Thoracic aorta (tissue), 2 donors: ENCODE results near the gene NOTCH4. TPM values are rescaled to one million over a fixed set of nuclear protein-coding genes. Genes with fewer than 3 reads are reported as not detected.
"Not testable (repeated sequence)": the region's sequence is repeated elsewhere in the genome, so short reads cannot be mapped to it uniquely, and the experiment has no call there.

Experiments
- ATAC-seq: fragments of 150-250 bp; one replicate; pipeline ENCODE4 v1.8.0; 2017; ENCODE audit warnings: low read depth; ENCODE audit not compliant: insufficient number of reproducible peaks, low FRiP score
- DNase-seq: peaks from one replicate; pipeline ENCODE4 v3.0.0-alpha.2; 2020; ENCODE audit warnings: low spot score
- H3K27ac ChIP-seq, 2 donors: fragments of 200-600 bp; sonication (generic); 1 replicate in 1 of 2; 2 replicates in 1 of 2; pipeline ENCODE4 v1.5.1; 2016; ENCODE audit warnings: mild to moderate bottlenecking in 2 of 2, moderate library complexity in 2 of 2
- H3K27me3 ChIP-seq: fragments of 200-600 bp; sonication (generic); replicated peaks from 2 replicates; pipeline ENCODE4 v1.6.0; 2016; ENCODE audit warnings: mild to moderate bottlenecking; ENCODE audit not compliant: insufficient read depth
- H3K36me3 ChIP-seq: fragments of 200-600 bp; sonication (generic); one replicate; pipeline ENCODE4 v1.5.1; 2016
- H3K4me1 ChIP-seq, 2 donors: fragments of 200-600 bp; sonication (generic); 1 replicate in 1 of 2; 2 replicates in 1 of 2; pipeline versions ENCODE4 v1.5.1 to v1.6.0; 2016; ENCODE audit warnings: low read depth in 2 of 2, mild to moderate bottlenecking in 1 of 2; ENCODE audit not compliant: control insufficient read depth in 1 of 2
- H3K4me3 ChIP-seq: fragments of 200-600 bp; sonication (generic); 2 replicates; pipeline ENCODE4 v1.5.1; 2016; ENCODE audit warnings: mild to moderate bottlenecking
- H3K9me3 ChIP-seq: fragments of 200-600 bp; sonication (generic); 2 replicates; pipeline ENCODE4 v1.5.1; 2016
- total RNA-seq, 2 donors: library from RNA; depleted of rRNA; stranded (reverse); fragments of >200 nt; gene quantifications; one replicate each; pipeline versions ENCODE4 v1.1.0 to v1.2.3, GENCODE V29; 2016
- TF ChIP-seq, protein P1 (sequence below): fragments of 200-600 bp; sonication (generic); IDR thresholded peaks from one replicate; pipeline ENCODE4 v1.5.1; 2019; ENCODE audit warnings: antibody characterized with exemption

The NOTCH4 gene
- total RNA-seq, 2 donors from 2014 or later = 23.6 to 26.0 TPM

DNA sequence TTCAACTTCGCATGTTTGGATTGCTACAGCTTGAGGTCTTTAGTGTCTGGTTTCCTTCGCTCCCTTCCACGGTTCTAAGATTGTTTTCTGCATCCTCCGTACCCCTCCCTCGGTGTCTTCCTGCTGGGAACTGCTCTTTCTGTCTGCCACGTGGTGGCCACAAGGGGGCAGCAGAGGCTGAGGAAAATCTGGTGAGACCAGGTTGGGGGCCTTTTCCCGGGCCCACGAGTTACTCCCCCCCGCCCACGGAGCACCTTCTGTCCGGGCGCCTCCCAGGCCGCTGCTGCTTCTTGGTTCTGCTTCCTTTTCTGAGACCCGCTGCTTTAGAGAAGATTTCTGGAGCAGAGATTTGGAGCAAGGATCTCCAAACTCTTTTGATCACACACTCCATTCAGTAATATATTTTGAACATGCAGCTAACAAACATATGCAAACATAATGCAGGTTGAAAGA is 21.1 kb upstream of the NOTCH4 start:
- Histone ChIP-seq H3K4me1 (peaks cover 0 to 8% of the 10 kb centered on the region in 2 donors), H3K27ac (no peak overlapping the region), H3K27me3 (no peaks in the 10 kb centered on the region), H3K36me3 (no peaks in the 10 kb centered on the region), H3K9me3 (no peaks in the 10 kb centered on the region), H3K4me3 (peak overlapping the region; percentile 55)
- no peak for DNase-seq
- TF ChIP-seq, protein P1, sequence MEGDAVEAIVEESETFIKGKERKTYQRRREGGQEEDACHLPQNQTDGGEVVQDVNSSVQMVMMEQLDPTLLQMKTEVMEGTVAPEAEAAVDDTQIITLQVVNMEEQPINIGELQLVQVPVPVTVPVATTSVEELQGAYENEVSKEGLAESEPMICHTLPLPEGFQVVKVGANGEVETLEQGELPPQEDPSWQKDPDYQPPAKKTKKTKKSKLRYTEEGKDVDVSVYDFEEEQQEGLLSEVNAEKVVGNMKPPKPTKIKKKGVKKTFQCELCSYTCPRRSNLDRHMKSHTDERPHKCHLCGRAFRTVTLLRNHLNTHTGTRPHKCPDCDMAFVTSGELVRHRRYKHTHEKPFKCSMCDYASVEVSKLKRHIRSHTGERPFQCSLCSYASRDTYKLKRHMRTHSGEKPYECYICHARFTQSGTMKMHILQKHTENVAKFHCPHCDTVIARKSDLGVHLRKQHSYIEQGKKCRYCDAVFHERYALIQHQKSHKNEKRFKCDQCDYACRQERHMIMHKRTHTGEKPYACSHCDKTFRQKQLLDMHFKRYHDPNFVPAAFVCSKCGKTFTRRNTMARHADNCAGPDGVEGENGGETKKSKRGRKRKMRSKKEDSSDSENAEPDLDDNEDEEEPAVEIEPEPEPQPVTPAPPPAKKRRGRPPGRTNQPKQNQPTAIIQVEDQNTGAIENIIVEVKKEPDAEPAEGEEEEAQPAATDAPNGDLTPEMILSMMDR = peak; percentile 91
- ATAC-seq = no peak

DNA sequence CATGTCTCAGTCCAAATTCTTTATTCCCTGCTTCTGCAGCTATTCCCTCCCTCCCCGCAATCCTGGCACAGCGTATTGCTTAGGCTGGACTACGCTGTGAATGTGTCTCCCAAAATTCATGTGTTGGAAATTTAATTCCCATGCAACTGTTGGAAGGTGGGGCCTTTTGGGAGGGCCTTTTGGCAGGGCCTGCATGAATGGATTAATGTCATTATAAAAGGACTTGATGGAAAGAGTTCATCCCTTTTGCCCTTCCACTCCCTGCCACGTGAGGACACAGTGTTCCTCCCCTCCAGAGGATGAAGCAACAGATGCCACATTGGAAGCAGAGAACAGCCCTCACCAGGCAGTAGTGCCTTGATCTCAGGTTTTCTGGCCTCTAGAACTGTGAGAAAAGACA is 20.4 kb upstream of the NOTCH4 start:
- H3K4me1 ChIP-seq = peaks cover 0 to 8% of the 10 kb centered on the region in 2 donors
- no peaks in the 10 kb centered on the region for H3K36me3 ChIP-seq
- TF ChIP-seq, protein P1 = no peak
- no peak for DNase-seq
- no peaks in the 10 kb centered on the region for H3K27me3 ChIP-seq
- ATAC-seq = no peak
- no peak overlapping the region for H3K4me3 ChIP-seq
- no peak overlapping the region for H3K27ac ChIP-seq
- no peaks in the 10 kb centered on the region for H3K9me3 ChIP-seq

GRCh38 chr6:32242318-32242813 is 18.5 kb upstream of the NOTCH4 start:
- H3K9me3 ChIP-seq, H3K36me3 ChIP-seq, H3K27me3 ChIP-seq, H3K4me3 ChIP-seq, DNase-seq, H3K4me1 ChIP-seq, ATAC-seq, H3K27ac ChIP-seq: not testable (repeated sequence)

DNA sequence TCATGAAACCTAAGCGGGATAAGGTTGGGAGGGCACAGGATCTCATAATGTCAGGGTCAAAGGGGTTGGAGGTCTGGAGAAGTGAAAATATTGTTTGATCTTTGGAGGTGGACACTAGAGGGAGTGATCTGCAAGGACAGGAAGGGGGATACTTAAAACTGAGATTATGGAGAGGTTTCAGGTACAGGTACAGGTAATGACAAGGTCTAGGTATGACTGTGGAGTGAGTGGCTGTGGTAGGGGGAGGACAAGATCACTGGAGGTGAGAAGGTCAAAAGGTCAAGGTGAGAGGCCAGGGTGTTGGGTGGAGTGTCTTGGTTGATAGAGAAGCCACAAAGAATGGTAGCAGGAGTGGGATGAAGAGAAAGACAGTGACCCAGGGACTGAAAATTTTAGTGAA is 16.8 kb upstream of the NOTCH4 start:
- Histone ChIP-seq H3K36me3 (no peaks in the 10 kb centered on the region), H3K27ac (no peak overlapping the region), H3K27me3 (no peaks in the 10 kb centered on the region), H3K9me3 (no peaks in the 10 kb centered on the region), H3K4me1 (peaks cover 0 to 8% of the 10 kb centered on the region in 2 donors), H3K4me3 (no peak overlapping the region)
- ATAC-seq (no peak), DNase-seq (no peak)
- TF ChIP-seq, protein P1 = no peak

DNA sequence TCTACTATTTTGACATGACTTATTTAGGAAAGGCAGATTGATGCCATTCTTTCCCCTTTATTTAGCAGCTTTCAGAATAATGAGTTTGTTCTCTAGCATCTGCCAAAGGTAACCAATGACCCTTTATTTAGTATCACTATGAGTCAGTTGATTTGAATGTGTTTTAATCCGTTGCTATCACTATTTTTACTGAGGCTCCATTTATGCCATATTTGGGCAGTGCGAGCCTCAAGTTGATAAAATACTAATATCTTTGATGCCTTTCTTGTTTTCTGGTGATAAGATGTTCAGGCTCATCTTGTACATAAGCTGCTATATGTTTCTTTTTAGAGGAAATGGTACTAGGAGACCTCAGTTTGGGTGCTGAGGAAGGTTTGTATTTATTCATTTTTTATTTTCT is 15.6 kb upstream of the NOTCH4 start:
- ATAC-seq (no peak), DNase-seq (no peak)
- Histone ChIP-seq H3K27me3 (no peaks in the 10 kb centered on the region), H3K36me3 (no peaks in the 10 kb centered on the region), H3K27ac (no peak overlapping the region), H3K9me3 (no peaks in the 10 kb centered on the region), H3K4me1 (peaks cover 0 to 2% of the 10 kb centered on the region in 2 donors), H3K4me3 (no peak overlapping the region)
- TF ChIP-seq, protein P1 = no peak

- Histone ChIP-seq H3K36me3 (no peaks in the 10 kb centered on the region), H3K4me3 (no peak overlapping the region), H3K4me1 (no peaks in the 10 kb centered on the region), H3K27ac (no peak overlapping the region), H3K9me3 (no peaks in the 10 kb centered on the region), H3K27me3 (no peaks in the 10 kb centered on the region)
- no peak for DNase-seq
- no peak for ATAC-seq
- TF ChIP-seq, protein P1 = no peak
These were observed 11.1 kb upstream of the NOTCH4 start for GRCh38 chr6:32234934-32235333.
